Measurements from ENCODE around the gene HSD17B2. TPM values are rescaled to one million over a fixed set of nuclear protein-coding genes. Genes with fewer than 3 reads are reported as not detected.

HSD17B2 gene
- total RNA-seq, 1 donor from 2014 or later = 4.1 TPM

DNA sequence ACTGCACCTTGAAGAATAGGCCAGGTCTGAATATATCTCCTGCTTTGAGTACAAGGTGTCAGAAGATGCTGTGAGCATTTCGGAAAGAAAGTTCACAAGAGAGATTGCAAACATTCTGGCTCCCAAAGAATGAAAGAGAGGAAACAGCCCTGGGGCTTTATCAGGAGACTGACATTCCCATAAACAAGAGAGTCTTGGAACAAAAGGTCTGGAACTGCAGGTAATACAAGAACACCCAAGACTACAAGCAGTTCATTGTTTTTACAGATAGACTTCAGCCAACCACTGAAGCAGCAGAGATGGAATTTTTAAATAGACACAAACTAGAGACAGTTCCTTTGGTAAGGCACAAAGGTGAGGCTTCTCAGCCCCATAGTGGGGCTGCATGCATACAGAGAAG, 14.4 kb downstream of the HSD17B2 start:
- no peak for DNase-seq (ENCODE audit: low read depth)

DNA sequence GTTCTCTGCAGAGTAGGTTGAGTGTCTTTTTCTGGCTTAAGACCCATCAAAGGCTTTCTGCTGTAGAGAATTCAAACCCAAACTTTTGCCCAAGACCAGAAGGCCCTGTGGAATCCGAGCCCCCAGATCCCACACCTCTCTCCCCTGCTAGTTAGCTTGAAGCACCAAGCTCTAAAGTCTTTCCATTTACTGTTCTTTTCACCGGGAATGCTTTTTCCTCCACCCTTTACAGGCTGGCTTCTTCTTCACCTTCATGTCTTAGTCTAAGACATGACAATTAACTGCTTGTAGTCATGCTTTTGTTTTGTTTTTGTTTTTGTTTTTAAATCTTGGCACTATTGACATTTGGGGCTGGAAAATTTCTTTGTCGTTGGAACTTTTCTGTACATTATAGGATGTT, 15.5 kb downstream of the HSD17B2 start:
- no peak for DNase-seq (ENCODE audit: low read depth)

DNA sequence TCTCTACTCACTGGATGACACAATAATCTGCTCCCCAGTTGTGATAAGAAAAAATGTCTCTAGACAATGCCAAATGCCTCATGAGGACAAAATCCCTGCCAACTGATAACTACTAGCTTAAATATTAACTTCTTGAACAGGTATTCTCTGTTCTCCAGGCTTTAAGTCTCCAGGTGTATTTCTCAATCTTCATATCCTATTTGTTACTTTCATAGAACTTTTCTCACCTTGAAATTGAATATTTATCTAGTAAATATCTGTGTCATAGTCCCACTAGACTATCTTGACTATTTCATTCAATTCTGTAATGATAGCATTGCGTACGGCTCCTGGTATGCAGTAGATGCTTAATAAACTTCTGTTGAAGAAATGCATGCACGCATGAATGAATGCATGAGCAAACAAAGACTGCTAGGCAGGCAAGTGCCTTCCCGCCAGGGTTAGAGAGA, 15.9 kb downstream of the HSD17B2 start:
- DNase-seq (ENCODE audit: low read depth) = no peak

DNA sequence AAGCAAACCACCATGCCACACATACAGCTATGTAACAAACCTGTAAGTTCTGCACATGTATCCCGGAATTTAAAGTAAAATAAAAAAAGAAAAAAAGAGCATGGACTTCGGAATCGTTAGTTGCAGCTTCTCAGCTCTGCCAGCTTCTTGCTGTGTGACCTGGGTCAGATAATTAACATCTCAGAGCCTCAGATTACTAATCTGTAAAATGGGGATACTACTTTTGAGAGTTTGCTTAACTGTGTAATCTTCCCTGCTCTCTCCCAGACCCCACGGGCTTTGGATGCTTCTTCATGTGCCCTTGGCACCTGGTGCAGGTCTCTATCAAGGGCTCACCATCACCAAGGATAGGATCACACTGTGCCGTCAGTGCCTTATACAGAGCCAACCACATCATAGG, 16.6 kb downstream of the HSD17B2 start:
- DNase-seq (ENCODE audit: low read depth) = no peak

DNA sequence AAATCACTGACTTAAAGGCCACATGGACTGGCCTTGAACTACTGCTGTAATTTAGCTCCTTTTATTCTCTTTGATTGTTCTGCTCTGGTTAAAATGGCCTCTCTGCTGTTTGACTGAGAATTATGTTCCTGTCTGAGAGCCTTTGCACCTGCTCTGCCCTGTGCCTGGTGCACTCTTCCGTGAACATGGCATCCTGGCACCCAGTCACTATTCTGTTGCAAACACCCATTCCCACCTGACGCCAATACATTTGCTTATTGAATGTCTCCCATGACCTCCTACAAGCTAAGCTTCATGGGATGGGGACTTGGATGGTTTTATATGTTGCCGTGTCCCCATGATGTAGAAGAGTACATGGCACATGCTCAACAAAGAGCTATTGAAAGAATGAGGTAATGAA, 20.1 kb downstream of the HSD17B2 start:
- no peak for DNase-seq (ENCODE audit: low read depth)

DNA sequence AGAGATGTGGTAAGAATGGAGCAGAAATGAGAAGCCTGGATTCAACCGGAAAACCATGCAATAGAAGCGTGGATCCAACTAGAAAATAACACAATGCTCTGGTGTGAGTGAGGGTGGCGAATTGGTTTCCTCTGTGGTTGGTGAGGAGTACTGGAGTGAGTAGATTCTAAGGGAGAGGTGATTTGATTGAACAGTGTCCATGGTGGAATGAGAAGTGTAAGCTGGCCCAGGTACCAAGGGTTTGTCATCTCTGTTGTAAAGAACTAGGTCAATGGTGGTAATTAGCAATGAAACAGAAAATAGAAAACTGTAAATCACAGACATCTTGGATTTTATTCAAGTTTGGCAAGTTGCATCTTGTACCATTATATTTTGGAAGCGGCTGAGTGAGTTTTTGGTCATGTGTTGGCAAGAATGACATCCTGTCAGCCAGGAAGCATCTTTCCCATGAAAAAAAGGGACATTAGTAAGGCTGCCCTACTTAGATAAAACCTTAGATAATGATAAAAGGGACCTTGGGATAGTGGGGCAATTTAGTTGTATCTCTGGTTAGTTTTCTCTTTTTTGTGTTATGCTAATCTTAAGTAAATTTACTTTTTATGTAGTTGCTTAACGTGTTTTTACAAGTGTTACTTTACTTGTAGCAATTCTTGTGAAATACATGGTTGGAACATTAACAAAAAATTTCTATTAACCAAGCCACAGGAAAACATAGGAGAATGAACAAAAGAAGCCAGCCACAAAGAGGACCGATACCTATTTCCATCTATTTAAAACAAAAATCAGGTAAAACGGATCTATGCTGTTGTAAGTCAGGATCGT, 20.9 kb downstream of the HSD17B2 start:
- DNase-seq (ENCODE audit: low read depth) = no peak

DNA sequence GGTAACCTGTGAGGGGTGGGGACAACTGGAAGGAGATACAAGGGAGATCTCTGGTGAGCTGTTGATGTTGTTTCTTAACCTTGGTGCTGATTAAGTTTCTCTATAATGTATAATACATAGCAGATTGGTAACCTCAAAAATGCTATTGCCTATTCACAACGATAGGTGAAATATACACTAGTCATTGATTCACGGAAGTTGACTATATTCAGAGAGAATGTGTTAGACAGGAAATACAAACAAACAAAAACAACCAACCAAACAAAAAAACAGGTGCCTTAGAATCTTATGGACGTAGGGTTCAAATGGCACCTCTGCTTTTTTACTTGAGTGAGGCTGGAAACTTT, 21.5 kb downstream of the HSD17B2 start:
- DNase-seq (ENCODE audit: low read depth) = no peak

DNA sequence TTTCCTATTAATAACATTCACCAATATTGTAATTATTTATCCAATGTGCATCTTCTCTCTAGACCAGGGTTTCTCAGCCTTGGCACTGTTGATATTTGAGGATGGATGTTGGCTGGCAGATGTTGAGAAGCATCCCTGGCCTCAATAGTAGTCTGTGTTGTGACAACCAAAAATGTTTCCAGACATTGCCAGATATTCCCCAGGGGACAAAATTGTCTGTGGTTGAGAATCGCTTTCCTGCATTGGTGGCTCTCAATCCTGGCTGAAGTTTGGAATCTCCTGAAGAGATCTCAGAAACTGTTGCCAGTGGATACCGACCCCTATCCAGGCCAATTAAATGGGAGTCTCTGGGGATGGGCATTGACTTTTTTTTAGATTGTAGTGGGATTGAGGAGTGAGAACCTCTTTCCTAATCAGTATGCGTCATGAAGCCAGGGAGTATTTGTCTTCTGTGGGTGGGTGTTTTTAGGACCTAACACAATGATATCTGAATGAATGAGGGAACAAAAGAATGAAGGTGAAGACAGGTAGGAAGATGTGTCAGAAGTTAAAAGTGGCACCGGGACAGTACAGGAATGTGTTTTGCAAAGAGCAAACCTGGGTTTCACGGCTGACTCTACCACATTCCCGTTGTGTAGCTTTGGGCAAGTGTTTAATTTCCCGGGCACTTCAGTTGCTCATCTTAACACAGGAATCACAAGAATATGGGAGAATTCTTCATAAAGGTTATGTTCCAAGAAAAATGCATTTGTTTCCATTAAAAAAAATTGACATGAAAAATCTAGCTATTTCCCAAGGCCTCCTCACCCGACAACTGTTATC, 24.3 kb downstream of the HSD17B2 start:
- DNase-seq (ENCODE audit: low read depth) = peak; percentile 55

DNA sequence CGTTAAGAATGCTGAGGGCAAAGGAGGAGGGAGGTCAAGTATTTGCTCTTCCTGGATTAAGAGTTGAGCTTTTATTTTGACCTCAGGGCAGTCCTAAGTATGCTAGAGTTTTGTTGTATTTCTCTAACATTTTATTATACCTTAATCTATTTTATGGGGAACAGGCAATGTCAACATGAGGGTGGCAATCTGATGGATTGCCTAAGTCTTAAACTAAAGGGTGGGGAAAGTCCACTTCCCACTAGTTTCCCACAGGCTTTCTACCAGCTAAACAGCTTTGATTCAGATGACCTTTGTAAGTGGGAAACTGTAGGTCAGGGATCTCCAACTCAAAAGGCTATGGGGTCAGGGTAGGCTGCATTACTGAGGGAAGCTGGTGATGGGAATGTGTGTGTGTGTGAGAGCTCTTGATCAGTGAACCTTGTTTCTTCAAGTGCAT, 24.9 kb downstream of the HSD17B2 start:
- peak; percentile 43 for DNase-seq (ENCODE audit: low read depth)

DNA sequence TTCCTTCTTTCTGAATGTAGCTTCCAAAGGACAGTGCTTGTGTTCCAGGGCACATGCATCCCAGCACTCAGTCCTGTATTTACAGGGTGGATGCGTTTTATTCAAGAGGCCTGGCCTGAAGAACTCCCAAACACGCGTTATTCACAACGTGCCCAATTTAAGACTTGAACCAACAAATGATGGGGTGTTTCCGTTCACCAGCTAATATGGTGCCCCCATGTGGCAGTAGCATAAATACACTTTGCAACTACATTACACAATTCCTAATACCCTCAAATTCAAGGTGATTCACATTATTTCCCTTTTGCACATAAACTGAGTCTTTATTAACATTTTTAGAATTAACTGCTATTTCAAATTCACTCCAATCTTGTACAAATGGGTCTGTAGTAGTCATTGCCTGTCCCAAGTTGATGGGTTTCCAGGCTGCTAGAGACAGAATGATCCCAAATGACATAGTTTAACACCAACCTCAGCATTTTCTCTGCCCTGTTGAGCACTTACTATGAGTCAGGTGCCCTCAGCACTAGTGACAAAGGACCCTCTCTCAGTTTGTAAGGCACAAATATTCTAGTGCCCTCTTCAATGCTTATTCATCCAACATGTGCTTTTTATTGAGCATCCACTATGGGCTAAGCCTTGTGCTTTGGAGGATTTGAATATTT, 26.9 kb downstream of the HSD17B2 start:
- peak; percentile 38 for DNase-seq (ENCODE audit: low read depth)

DNA sequence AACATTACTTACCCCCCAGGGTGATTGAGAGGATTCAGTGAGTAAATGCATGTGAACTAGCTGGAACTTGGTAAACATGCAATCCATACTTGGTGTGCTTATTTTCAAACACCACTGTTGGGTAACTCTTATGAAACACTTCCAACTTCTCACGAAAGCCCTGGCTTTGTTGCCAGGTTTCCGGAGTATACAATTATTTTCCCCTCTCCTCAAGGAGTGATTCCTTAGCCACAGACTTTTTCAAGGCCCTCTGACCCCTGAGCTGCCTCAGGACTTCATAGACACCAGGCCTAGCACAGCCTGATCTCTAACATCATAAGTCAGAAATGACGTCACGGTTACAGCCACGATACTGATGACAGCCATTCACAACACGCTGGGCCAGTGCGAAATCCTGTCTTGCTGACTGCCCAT, 27.6 kb downstream of the HSD17B2 start:
- DNase-seq (ENCODE audit: low read depth) = peak; percentile 79

DNA sequence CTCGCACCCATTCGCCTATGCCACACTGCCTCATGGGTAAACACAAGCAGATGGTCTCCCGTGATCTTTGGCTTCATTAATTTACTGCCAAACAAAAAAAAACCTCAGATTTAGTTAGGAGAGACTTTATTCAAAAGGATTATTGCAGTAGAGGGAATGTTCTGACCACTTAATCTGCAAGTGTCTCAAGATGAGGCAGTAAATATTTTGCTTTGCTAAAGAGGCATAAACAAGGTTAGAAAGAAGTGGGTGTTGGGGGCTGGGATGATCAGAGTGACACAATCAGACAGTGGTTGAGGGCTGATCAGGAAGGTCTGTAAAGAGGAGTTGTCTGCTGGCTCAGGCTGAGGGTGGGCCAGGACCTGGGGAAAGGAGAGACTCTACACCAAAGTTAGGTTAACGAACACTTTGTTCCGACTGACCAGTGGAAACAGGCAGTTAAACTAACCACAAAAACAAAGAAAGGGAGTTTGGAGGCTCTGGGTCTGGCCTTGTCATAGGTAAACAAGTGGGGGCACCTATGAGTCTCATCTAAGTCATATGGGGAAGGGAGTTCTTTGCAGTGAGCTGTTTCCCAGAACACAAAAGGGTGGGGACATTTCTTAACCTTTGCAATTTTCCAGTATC, 28.5 kb downstream of the HSD17B2 start:
- no peak for DNase-seq (ENCODE audit: low read depth)

DNA sequence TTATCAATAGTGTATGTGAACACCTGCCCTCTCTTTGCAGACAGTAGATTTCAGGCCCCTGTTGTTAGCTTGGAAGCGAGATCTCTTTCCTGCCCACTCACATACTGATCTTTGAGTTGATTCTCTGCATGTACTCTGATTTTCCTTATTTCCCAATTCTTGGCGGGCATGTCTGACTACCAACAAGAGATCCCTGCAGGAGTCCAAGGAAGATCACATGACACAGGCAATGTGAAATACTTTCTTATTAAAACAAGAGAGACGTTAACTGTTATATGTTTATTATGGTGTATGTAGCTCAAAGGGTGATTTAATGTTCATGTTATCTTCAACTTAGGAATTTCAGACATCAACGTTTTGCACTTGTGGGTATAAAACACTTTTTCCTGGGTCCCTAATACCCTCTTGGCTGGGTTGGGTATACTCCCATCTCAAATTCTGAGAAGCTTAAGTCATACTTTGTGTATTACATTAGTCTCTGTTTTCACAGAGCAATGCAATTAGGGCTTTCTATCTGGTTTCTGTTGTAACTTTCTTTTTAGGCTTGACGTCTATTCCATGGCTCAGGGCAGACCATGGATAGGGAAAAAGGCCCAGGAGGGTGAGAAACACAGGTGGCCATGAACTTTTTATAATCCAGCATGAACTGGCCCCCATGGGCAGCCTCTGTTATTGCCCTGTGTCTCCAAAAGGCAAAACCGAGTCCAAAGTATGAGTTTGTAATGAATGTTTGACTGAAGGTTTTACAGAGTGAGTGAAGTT, 32.2 kb downstream of the HSD17B2 start:
- DNase-seq (ENCODE audit: low read depth) = no peak

DNA sequence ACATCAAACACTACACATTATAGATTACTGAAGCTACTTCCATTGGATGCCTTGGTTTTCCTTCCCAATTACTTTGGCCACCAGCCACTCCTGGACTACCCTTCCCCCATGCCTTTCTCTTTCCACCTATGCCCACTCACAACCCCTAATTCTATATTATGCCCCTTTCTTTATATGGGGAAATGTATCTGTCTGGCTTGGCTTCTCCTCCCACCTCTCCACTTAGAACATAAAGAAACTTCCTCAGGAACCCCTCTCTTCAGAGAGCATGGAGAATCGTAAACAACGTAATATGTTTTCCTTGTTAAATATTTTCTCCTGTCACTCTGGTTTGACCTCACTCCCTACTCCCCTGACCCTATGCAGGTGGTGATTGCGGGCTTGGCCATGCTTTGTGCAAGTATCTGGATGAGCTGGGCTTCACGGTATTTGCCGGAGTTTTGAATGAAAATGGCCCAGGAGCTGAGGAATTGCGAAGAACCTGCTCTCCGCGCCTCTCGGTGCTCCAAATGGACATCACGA, 32.8 kb downstream of the HSD17B2 start:
- no peak for DNase-seq (ENCODE audit: low read depth)

DNA sequence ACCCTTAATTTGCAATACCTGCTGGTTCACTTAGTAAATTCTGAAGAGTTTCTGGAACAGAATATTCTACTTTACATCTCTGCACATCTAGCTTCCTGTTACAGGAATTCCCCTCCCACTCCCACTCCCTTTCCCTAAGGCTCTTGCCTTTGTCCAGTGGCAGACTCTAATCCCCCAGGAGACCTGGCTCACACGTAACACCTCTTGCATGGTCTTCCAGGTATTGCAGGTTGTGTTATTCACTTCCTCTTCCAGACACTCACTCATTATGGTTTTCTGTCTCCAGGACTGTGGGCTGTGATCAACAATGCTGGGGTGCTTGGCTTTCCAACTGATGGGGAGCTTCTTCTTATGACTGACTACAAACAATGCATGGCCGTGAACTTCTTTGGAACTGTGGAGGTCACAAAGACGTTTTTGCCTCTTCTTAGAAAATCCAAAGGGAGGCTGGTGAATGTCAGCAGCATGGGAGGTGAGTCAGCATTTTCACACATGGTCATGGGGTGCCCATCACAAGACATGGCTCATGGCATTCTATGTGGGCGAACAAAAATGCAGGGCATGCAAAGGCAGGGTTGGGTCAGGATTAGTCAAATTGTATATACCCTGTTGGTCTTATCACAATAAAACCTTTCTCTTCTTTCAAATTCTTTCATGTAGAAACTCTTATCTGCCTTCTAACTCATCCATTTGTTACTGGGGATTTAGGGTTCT, 35.8 kb downstream of the HSD17B2 start:
- DNase-seq (ENCODE audit: low read depth) = peak; percentile 93

DNA sequence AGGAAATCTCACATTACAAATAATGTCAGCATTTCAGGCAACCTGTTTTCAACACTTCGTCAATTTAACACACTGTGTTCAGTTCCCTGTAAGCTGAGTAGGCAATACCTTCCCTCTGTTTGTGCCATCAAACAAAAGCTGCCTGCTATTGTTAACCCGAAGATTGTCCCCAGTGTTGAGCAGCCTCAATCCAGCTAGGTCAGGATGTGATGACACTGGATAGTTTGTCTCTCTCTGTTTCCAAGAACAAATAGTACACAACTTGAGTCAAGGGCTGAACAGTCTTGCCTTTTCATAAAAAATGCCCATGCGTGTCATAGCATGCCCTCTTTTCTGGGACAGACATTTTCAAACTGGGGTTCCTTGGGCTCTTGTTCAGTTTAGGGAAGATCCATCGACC, 36.4 kb downstream of the HSD17B2 start:
- peak; percentile 68 for DNase-seq (ENCODE audit: low read depth)

DNA sequence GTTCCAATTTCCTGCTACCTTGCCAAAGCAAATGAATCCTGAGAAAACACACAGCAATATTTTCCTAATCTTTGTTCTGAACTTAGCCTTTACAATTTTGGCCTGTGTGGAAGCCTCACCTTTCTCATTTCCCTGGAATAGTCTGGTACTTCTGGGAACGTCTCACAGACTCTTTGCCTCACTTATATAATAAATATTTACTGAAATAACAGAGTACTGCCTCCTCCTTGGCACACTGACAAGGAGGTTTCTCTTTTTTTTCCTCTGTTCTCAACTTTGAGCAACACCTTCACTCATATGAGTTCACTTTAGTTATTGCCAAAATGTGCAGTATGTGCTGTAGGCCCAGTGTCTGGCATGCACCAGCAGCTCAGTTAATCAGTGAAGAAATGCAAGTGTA, 37.3 kb downstream of the HSD17B2 start:
- no peak for DNase-seq (ENCODE audit: low read depth)

DNA sequence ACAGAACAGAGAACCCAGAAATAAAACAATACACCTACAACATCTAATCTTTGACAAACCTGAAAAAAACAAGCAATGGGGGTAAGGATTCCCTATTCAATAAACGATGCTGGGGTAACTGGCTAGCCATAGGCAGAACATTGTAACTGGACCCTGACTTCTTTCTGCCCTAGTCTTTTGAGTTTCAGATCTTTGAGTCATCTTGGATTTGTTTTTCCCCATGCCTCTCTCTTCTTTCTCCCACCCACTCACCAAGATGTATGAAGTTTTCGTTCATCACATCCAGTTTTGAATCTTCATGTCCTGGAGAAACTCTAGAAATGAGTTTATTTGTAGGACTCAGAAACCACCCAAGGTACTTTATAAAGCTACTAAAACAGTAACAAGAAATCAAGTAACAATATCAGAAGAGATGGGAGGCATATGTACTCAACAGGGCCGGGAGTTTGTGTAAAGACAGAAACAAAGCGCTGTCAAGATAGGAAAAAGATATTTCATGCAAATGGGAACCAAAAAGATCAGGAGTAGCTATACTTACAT, 39.0 kb downstream of the HSD17B2 start:
- DNase-seq (ENCODE audit: low read depth) = no peak

DNA sequence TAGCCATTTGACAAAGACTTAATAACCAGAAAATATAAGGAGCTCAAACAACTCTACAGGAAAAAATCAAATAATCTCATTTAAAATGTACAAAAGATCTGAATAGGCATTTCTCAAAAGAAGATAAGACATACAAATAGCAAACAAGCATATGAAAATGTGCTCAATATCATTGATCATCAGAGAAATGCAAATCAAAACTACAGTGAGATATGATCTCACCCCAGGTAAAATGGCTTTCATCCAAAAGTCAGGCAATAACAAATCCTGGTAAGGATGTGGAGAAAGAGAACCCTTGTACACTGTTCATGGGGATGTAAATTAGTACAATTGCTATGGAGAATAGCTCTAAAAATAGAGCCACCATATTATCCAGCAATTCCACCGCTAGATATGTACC, 43.1 kb downstream of the HSD17B2 start:
- no peak for DNase-seq (ENCODE audit: low read depth)

DNA sequence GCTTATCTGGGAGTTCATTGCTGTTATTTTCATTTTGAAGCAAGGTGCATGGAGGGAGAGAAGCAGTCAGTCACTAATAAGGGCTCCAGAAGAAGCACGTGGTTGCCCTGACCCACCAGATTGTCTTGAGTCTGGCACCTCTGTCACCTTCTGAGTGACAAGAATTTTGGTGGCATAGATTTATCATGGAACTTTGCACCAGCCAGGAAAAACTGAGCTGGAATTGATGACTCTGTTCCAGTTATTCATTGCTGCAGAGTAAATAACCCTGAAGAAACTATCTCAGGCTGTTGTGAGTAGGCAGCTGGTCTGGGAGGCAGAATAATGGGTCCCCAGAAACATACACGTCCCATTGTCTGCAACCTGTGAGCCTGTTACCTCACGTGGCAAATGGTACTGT, 44.8 kb downstream of the HSD17B2 start:
- no peak for DNase-seq (ENCODE audit: low read depth)

Measured in myocyte (in vitro differentiated cells).